ENCODE data around the gene USP6.
"Not testable (repeated sequence)": the region's sequence is repeated elsewhere in the genome, so short reads cannot be mapped to it uniquely, and the experiment has no call there.

The USP6 gene

GRCh38 chr17:5194346-5194745, 78.5 kb downstream of the USP6 start:
- peaks cover 13% of the 10 kb centered on the region for H3K36me3 Mint-ChIP-seq (ENCODE audit: insufficient read depth)
- H3K4me1 Mint-ChIP-seq: peaks cover 45% of the 10 kb centered on the region
- no peak overlapping the region for H3K4me3 Mint-ChIP-seq
- ATAC-seq (replicated peaks; ENCODE audit: extremely low read depth, poor library complexity, severe bottlenecking): no peak
- H3K27me3 Mint-ChIP-seq: no peaks in the 10 kb centered on the region
- no peak overlapping the region for H3K27ac Mint-ChIP-seq (ENCODE audit: low read depth)
- DNase-seq (ENCODE audit: low spot score in 2 of 2): no peak
- H3K9me3 Mint-ChIP-seq: peaks cover 6% of the 10 kb centered on the region

GRCh38 chr17:5198472-5198871, 82.6 kb downstream of the USP6 start:
- ATAC-seq (replicated peaks; ENCODE audit: extremely low read depth, poor library complexity, severe bottlenecking) (peak; percentile 54), DNase-seq (ENCODE audit: low spot score in 2 of 2) (no peak)
- peaks cover 4% of the 10 kb centered on the region for H3K36me3 Mint-ChIP-seq (ENCODE audit: insufficient read depth)
- H3K27me3 Mint-ChIP-seq: no peaks in the 10 kb centered on the region
- H3K4me3 Mint-ChIP-seq: peak overlapping the region; percentile 29
- H3K27ac Mint-ChIP-seq (ENCODE audit: low read depth): no peak overlapping the region
- peaks cover 11% of the 10 kb centered on the region for H3K4me1 Mint-ChIP-seq
- H3K9me3 Mint-ChIP-seq: no peaks in the 10 kb centered on the region

- H3K4me3 Mint-ChIP-seq: no peak overlapping the region
- H3K9me3 Mint-ChIP-seq: no peaks in the 10 kb centered on the region
- no peaks in the 10 kb centered on the region for H3K27me3 Mint-ChIP-seq
- ATAC-seq (replicated peaks; ENCODE audit: extremely low read depth, poor library complexity, severe bottlenecking) (no peak), DNase-seq (ENCODE audit: low spot score in 2 of 2) (no peak)
- peaks cover 11% of the 10 kb centered on the region for H3K4me1 Mint-ChIP-seq
- no peak overlapping the region for H3K27ac Mint-ChIP-seq (ENCODE audit: low read depth)
- peaks cover 3% of the 10 kb centered on the region for H3K36me3 Mint-ChIP-seq (ENCODE audit: insufficient read depth)
Observed at GRCh38 chr17:5200360-5200759, 84.5 kb downstream of the USP6 start.

GRCh38 chr17:5201011-5201410, 85.2 kb downstream of the USP6 start:
- Mint-ChIP-seq H3K27ac (ENCODE audit: low read depth) (no peak overlapping the region), H3K9me3 (no peaks in the 10 kb centered on the region), H3K4me1 (peaks cover 11% of the 10 kb centered on the region), H3K4me3 (no peak overlapping the region), H3K27me3 (no peaks in the 10 kb centered on the region), H3K36me3 (ENCODE audit: insufficient read depth) (peaks cover 3% of the 10 kb centered on the region)
- no peak for DNase-seq (ENCODE audit: low spot score in 2 of 2)
- ATAC-seq (replicated peaks; ENCODE audit: extremely low read depth, poor library complexity, severe bottlenecking): no peak

GRCh38 chr17:5203178-5203907, 87.5 kb downstream of the USP6 start:
- H3K4me1 Mint-ChIP-seq: peaks cover 8% of the 10 kb centered on the region
- peaks cover 3% of the 10 kb centered on the region for H3K36me3 Mint-ChIP-seq (ENCODE audit: insufficient read depth)
- ATAC-seq (replicated peaks; ENCODE audit: extremely low read depth, poor library complexity, severe bottlenecking) (no peak), DNase-seq (ENCODE audit: low spot score in 2 of 2) (no peak)
- H3K4me3 Mint-ChIP-seq: no peak overlapping the region
- no peaks in the 10 kb centered on the region for H3K9me3 Mint-ChIP-seq
- no peak overlapping the region for H3K27ac Mint-ChIP-seq (ENCODE audit: low read depth)
- no peaks in the 10 kb centered on the region for H3K27me3 Mint-ChIP-seq

GRCh38 chr17:5203908-5204294, 88.1 kb downstream of the USP6 start:
- Mint-ChIP-seq H3K36me3 (ENCODE audit: insufficient read depth) (peaks cover 5% of the 10 kb centered on the region), H3K27ac (ENCODE audit: low read depth) (no peak overlapping the region), H3K9me3 (no peaks in the 10 kb centered on the region), H3K27me3 (no peaks in the 10 kb centered on the region), H3K4me3 (no peak overlapping the region), H3K4me1 (peaks cover 6% of the 10 kb centered on the region)
- no peak for DNase-seq (ENCODE audit: low spot score in 2 of 2)
- ATAC-seq (replicated peaks; ENCODE audit: extremely low read depth, poor library complexity, severe bottlenecking): no peak

GRCh38 chr17:5209396-5209795, 93.6 kb downstream of the USP6 start:
- H3K9me3 Mint-ChIP-seq: no peaks in the 10 kb centered on the region
- H3K27ac Mint-ChIP-seq (ENCODE audit: low read depth): no peak overlapping the region
- peaks cover 6% of the 10 kb centered on the region for H3K4me1 Mint-ChIP-seq
- no peaks in the 10 kb centered on the region for H3K27me3 Mint-ChIP-seq
- peaks cover 11% of the 10 kb centered on the region for H3K36me3 Mint-ChIP-seq (ENCODE audit: insufficient read depth)
- DNase-seq (ENCODE audit: low spot score in 2 of 2) (no peak), ATAC-seq (replicated peaks; ENCODE audit: extremely low read depth, poor library complexity, severe bottlenecking) (no peak)
- H3K4me3 Mint-ChIP-seq: no peak overlapping the region

- DNase-seq (ENCODE audit: low spot score in 2 of 2) (no peak), ATAC-seq (replicated peaks; ENCODE audit: extremely low read depth, poor library complexity, severe bottlenecking) (no peak)
- Mint-ChIP-seq H3K27ac (ENCODE audit: low read depth) (no peak overlapping the region), H3K4me3 (no peak overlapping the region), H3K36me3 (ENCODE audit: insufficient read depth) (peaks cover 11% of the 10 kb centered on the region), H3K27me3 (no peaks in the 10 kb centered on the region), H3K4me1 (peaks cover 6% of the 10 kb centered on the region), H3K9me3 (no peaks in the 10 kb centered on the region)
Observed at GRCh38 chr17:5210091-5210490, 94.3 kb downstream of the USP6 start.

- no peaks in the 10 kb centered on the region for H3K27me3 Mint-ChIP-seq
- H3K27ac Mint-ChIP-seq (ENCODE audit: low read depth): no peak overlapping the region
- no peak for DNase-seq (ENCODE audit: low spot score in 2 of 2)
- no peaks in the 10 kb centered on the region for H3K9me3 Mint-ChIP-seq
- H3K4me1 Mint-ChIP-seq: peaks cover 6% of the 10 kb centered on the region
- no peak overlapping the region for H3K4me3 Mint-ChIP-seq
- no peak for ATAC-seq (replicated peaks; ENCODE audit: extremely low read depth, poor library complexity, severe bottlenecking)
- H3K36me3 Mint-ChIP-seq (ENCODE audit: insufficient read depth): peaks cover 11% of the 10 kb centered on the region
Observed at GRCh38 chr17:5210614-5211252, 94.9 kb downstream of the USP6 start.

GRCh38 chr17:5211458-5211857, 95.6 kb downstream of the USP6 start:
- ATAC-seq (replicated peaks; ENCODE audit: extremely low read depth, poor library complexity, severe bottlenecking): no peak
- no peaks in the 10 kb centered on the region for H3K27me3 Mint-ChIP-seq
- H3K27ac Mint-ChIP-seq (ENCODE audit: low read depth): no peak overlapping the region
- H3K36me3 Mint-ChIP-seq (ENCODE audit: insufficient read depth): peaks cover 11% of the 10 kb centered on the region
- no peaks in the 10 kb centered on the region for H3K9me3 Mint-ChIP-seq
- H3K4me1 Mint-ChIP-seq: peaks cover 6% of the 10 kb centered on the region
- H3K4me3 Mint-ChIP-seq: no peak overlapping the region
- no peak for DNase-seq (ENCODE audit: low spot score in 2 of 2)

- peaks cover 19% of the 10 kb centered on the region for H3K4me1 Mint-ChIP-seq
- not testable (repeated sequence) for DNase-seq (ENCODE audit: low spot score in 2 of 2); ATAC-seq (replicated peaks; ENCODE audit: extremely low read depth, poor library complexity, severe bottlenecking); H3K4me3 Mint-ChIP-seq; H3K27me3 Mint-ChIP-seq; H3K27ac Mint-ChIP-seq (ENCODE audit: low read depth); H3K9me3 Mint-ChIP-seq
- peaks cover 15% of the 10 kb centered on the region for H3K36me3 Mint-ChIP-seq (ENCODE audit: insufficient read depth)
Observed at GRCh38 chr17:5217562-5217961, 101.7 kb downstream of the USP6 start.

- no peak overlapping the region for H3K4me3 Mint-ChIP-seq
- H3K4me1 Mint-ChIP-seq: peaks cover 27% of the 10 kb centered on the region
- DNase-seq (ENCODE audit: low spot score in 2 of 2) (no peak), ATAC-seq (replicated peaks; ENCODE audit: extremely low read depth, poor library complexity, severe bottlenecking) (no peak)
- peak overlapping the region; percentile 90 for H3K27ac Mint-ChIP-seq (ENCODE audit: low read depth)
- H3K36me3 Mint-ChIP-seq (ENCODE audit: insufficient read depth): peaks cover 17% of the 10 kb centered on the region
- H3K9me3 Mint-ChIP-seq: no peaks in the 10 kb centered on the region
- H3K27me3 Mint-ChIP-seq: no peaks in the 10 kb centered on the region
Observed at GRCh38 chr17:5219536-5219935, 103.7 kb downstream of the USP6 start.

- peaks cover 17% of the 10 kb centered on the region for H3K36me3 Mint-ChIP-seq (ENCODE audit: insufficient read depth)
- ATAC-seq (replicated peaks; ENCODE audit: extremely low read depth, poor library complexity, severe bottlenecking): no peak
- no peaks in the 10 kb centered on the region for H3K27me3 Mint-ChIP-seq
- no peak for DNase-seq (ENCODE audit: low spot score in 2 of 2)
- H3K9me3 Mint-ChIP-seq: no peaks in the 10 kb centered on the region
- H3K27ac Mint-ChIP-seq (ENCODE audit: low read depth): peak overlapping the region; percentile 90
- peaks cover 33% of the 10 kb centered on the region for H3K4me1 Mint-ChIP-seq
- H3K4me3 Mint-ChIP-seq: no peak overlapping the region
Observed at GRCh38 chr17:5220074-5220473, 104.2 kb downstream of the USP6 start.

Data from central memory CD8-positive, alpha-beta T cell (primary cell).